IPS-20b (cell line): Measurements from ENCODE around the gene PLD1.
A peak's percentile ranks its signal among the peaks of the same experiment; 100 is the strongest.

ENCODE experiments used
- H3K27ac ChIP-seq: one replicate; pipeline ENCODE4 v1.5.1; 2013; ENCODE audit warnings: low read length
- H3K27me3 ChIP-seq: 2 replicates; pipeline ENCODE4 v1.6.1; 2013; ENCODE audit warnings: mild to moderate bottlenecking, low read length, inconsistent platforms; ENCODE audit not compliant: insufficient read depth
- H3K36me3 ChIP-seq: 2 replicates; pipeline ENCODE4 v1.6.1; 2013; ENCODE audit warnings: low read depth, mild to moderate bottlenecking, inconsistent platforms, low read length, moderate library complexity; ENCODE audit not compliant: insufficient read depth
- H3K4me1 ChIP-seq: 2 replicates; pipeline ENCODE4 v1.6.1; 2013; ENCODE audit warnings: mild to moderate bottlenecking, control low read depth, inconsistent platforms, low read length, moderate library complexity; ENCODE audit not compliant: insufficient read depth
- H3K4me3 ChIP-seq: 2 replicates; pipeline ENCODE4 v1.5.1; 2013; ENCODE audit warnings: mild to moderate bottlenecking, low read length, inconsistent platforms
- H3K9ac ChIP-seq: 2 replicates; pipeline ENCODE4 v1.6.1; 2013; ENCODE audit warnings: low read depth, mild to moderate bottlenecking, inconsistent platforms, low read length, moderate library complexity
- H3K9me3 ChIP-seq: 2 replicates; pipeline ENCODE4 v1.6.1; 2013; ENCODE audit warnings: mild to moderate bottlenecking, low read depth, low read length, inconsistent platforms; ENCODE audit not compliant: insufficient read depth

The PLD1 gene

GRCh38 chr3:171775943-171776342 is 34.3 kb downstream of the PLD1 start:
- Histone ChIP-seq H3K36me3 (no peaks in the 10 kb centered on the region), H3K9me3 (no peaks in the 10 kb centered on the region), H3K4me1 (peaks cover 12% of the 10 kb centered on the region), H3K4me3 (no peak overlapping the region), H3K27me3 (no peaks in the 10 kb centered on the region), H3K9ac (no peak overlapping the region), H3K27ac (no peak overlapping the region)

GRCh38 chr3:171774521-171774920 is 35.8 kb downstream of the PLD1 start:
- no peak overlapping the region for H3K27ac ChIP-seq

GRCh38 chr3:171772427-171773056 is 37.7 kb downstream of the PLD1 start:
- Histone ChIP-seq H3K4me3 (no peak overlapping the region), H3K9me3 (no peaks in the 10 kb centered on the region), H3K27me3 (no peaks in the 10 kb centered on the region), H3K27ac (no peak overlapping the region), H3K36me3 (no peaks in the 10 kb centered on the region), H3K4me1 (peaks cover 11% of the 10 kb centered on the region), H3K9ac (no peak overlapping the region)

More at GRCh38 chr3:171774521-171774920, 35.8 kb downstream of the PLD1 start:
- Histone ChIP-seq H3K9ac (no peak overlapping the region), H3K27me3 (no peaks in the 10 kb centered on the region), H3K4me1 (peaks cover 14% of the 10 kb centered on the region), H3K36me3 (no peaks in the 10 kb centered on the region), H3K4me3 (no peak overlapping the region), H3K9me3 (no peaks in the 10 kb centered on the region)

GRCh38 chr3:171770689-171771620 is 39.3 kb downstream of the PLD1 start:
- peak overlapping the region; percentile 45; the same call in 1 of the 2 replicates for H3K4me3 ChIP-seq
- no peaks in the 10 kb centered on the region for H3K36me3 ChIP-seq
- H3K27me3 ChIP-seq, result no peaks in the 10 kb centered on the region
- no peak overlapping the region for H3K27ac ChIP-seq
- H3K4me1 ChIP-seq, result peaks cover 6% of the 10 kb centered on the region
- H3K9me3 ChIP-seq, result no peaks in the 10 kb centered on the region
- no peak overlapping the region for H3K9ac ChIP-seq

- H3K4me1 ChIP-seq, result peaks cover 6% of the 10 kb centered on the region
- H3K4me3 ChIP-seq, result no peak overlapping the region
- H3K27ac ChIP-seq, result no peak overlapping the region
- no peaks in the 10 kb centered on the region for H3K27me3 ChIP-seq
- H3K9me3 ChIP-seq, result no peaks in the 10 kb centered on the region
- H3K36me3 ChIP-seq, result no peaks in the 10 kb centered on the region
- no peak overlapping the region for H3K9ac ChIP-seq
Observed at GRCh38 chr3:171769461-171769860, 40.8 kb downstream of the PLD1 start.

GRCh38 chr3:171768986-171769385 is 41.3 kb downstream of the PLD1 start:
- no peaks in the 10 kb centered on the region for H3K27me3 ChIP-seq
- no peak overlapping the region for H3K4me3 ChIP-seq
- no peak overlapping the region for H3K27ac ChIP-seq
- no peak overlapping the region for H3K9ac ChIP-seq
- H3K4me1 ChIP-seq, result peaks cover 6% of the 10 kb centered on the region
- no peaks in the 10 kb centered on the region for H3K36me3 ChIP-seq
- no peaks in the 10 kb centered on the region for H3K9me3 ChIP-seq

- H3K9ac ChIP-seq, result no peak overlapping the region
- no peaks in the 10 kb centered on the region for H3K9me3 ChIP-seq
- H3K36me3 ChIP-seq, result no peaks in the 10 kb centered on the region
- no peak overlapping the region for H3K27ac ChIP-seq
- peaks cover 6% of the 10 kb centered on the region for H3K4me1 ChIP-seq
- H3K27me3 ChIP-seq, result no peaks in the 10 kb centered on the region
- no peak overlapping the region for H3K4me3 ChIP-seq
Observed at GRCh38 chr3:171768281-171768900, 41.9 kb downstream of the PLD1 start.

GRCh38 chr3:171765511-171765887 is 44.8 kb downstream of the PLD1 start:
- no peaks in the 10 kb centered on the region for H3K36me3 ChIP-seq
- no peaks in the 10 kb centered on the region for H3K4me1 ChIP-seq
- H3K9me3 ChIP-seq, result no peaks in the 10 kb centered on the region
- no peaks in the 10 kb centered on the region for H3K27me3 ChIP-seq
- no peak overlapping the region for H3K27ac ChIP-seq
- H3K4me3 ChIP-seq, result no peak overlapping the region
- no peak overlapping the region for H3K9ac ChIP-seq

- H3K4me1 ChIP-seq, result no peaks in the 10 kb centered on the region
- H3K9me3 ChIP-seq, result no peaks in the 10 kb centered on the region
- H3K36me3 ChIP-seq, result no peaks in the 10 kb centered on the region
- no peaks in the 10 kb centered on the region for H3K27me3 ChIP-seq
- H3K27ac ChIP-seq, result no peak overlapping the region
- H3K4me3 ChIP-seq, result no peak overlapping the region
- H3K9ac ChIP-seq, result no peak overlapping the region
Observed at GRCh38 chr3:171763392-171763791, 46.9 kb downstream of the PLD1 start.

GRCh38 chr3:171760477-171760876 is 49.8 kb downstream of the PLD1 start:
- no peaks in the 10 kb centered on the region for H3K27me3 ChIP-seq
- H3K9me3 ChIP-seq, result no peaks in the 10 kb centered on the region
- H3K27ac ChIP-seq, result no peak overlapping the region
- no peak overlapping the region for H3K4me3 ChIP-seq
- H3K36me3 ChIP-seq, result no peaks in the 10 kb centered on the region
- no peaks in the 10 kb centered on the region for H3K4me1 ChIP-seq
- no peak overlapping the region for H3K9ac ChIP-seq

GRCh38 chr3:171758109-171758508 is 52.2 kb downstream of the PLD1 start:
- no peaks in the 10 kb centered on the region for H3K36me3 ChIP-seq
- H3K9ac ChIP-seq, result no peak overlapping the region
- H3K27ac ChIP-seq, result no peak overlapping the region
- no peaks in the 10 kb centered on the region for H3K27me3 ChIP-seq
- no peaks in the 10 kb centered on the region for H3K9me3 ChIP-seq
- no peaks in the 10 kb centered on the region for H3K4me1 ChIP-seq
- H3K4me3 ChIP-seq, result no peak overlapping the region
